Inferior parietal cortex (tissue), 1 donor: ENCODE measurements around the gene SYMPK.
"Not testable (repeated sequence)": the region's sequence is repeated elsewhere in the genome, so short reads cannot be mapped to it uniquely, and the experiment has no call there.

Experiments used
- DNase-seq: peaks from one replicate; pipeline ENCODE4 v3.0.0-alpha.2; 2016; ENCODE audit errors: extremely low spot score

Gene SYMPK

GRCh38 chr19:45885556-45886426 is 22.8 kb upstream of the SYMPK start, which contains the start of gene IRF2BP1:
Gene IRF2BP1, minus strand, starts transcription at chr19:45886141. Its CDS starts 367 bp downstream, at chr19:45885774.
- DNase-seq = peak; percentile 97

- no peak for DNase-seq
These were observed 22.0 kb upstream of the SYMPK start for GRCh38 chr19:45884682-45885555.

- DNase-seq = no peak
These were observed 21.1 kb upstream of the SYMPK start for GRCh38 chr19:45883881-45884681.

GRCh38 chr19:45883586-45883880 is 20.6 kb upstream of the SYMPK start:
- no peak for DNase-seq

GRCh38 chr19:45882652-45883585 is 20.0 kb upstream of the SYMPK start:
- DNase-seq = peak; percentile 63

GRCh38 chr19:45881909-45882528 is 19.1 kb upstream of the SYMPK start:
- no peak for DNase-seq

GRCh38 chr19:45881082-45881908 is 18.3 kb upstream of the SYMPK start:
- no peak for DNase-seq

- no peak for DNase-seq
These were observed 17.0 kb upstream of the SYMPK start for GRCh38 chr19:45879971-45880370.

- DNase-seq = no peak
These were observed 16.1 kb upstream of the SYMPK start for GRCh38 chr19:45879055-45879454.

- no peak for DNase-seq
These were observed 15.3 kb upstream of the SYMPK start for GRCh38 chr19:45878043-45878794.

GRCh38 chr19:45876411-45877197 is 13.7 kb upstream of the SYMPK start:
- DNase-seq = no peak

GRCh38 chr19:45876161-45876410 is 13.1 kb upstream of the SYMPK start:
- DNase-seq = no peak

- DNase-seq = no peak
These were observed 11.6 kb upstream of the SYMPK start for GRCh38 chr19:45874620-45874966.

- no peak for DNase-seq
These were observed 10.3 kb upstream of the SYMPK start for GRCh38 chr19:45873219-45873772.

GRCh38 chr19:45872095-45872919 is 9.4 kb upstream of the SYMPK start:
- DNase-seq = no peak

GRCh38 chr19:45870798-45871197 is 7.9 kb upstream of the SYMPK start:
- no peak for DNase-seq

- DNase-seq = not testable (repeated sequence)
These were observed 4.3 kb upstream of the SYMPK start for GRCh38 chr19:45867241-45867640.
